ENCODE data around the gene CYGB.
"Not testable (repeated sequence)": the region's sequence is repeated elsewhere in the genome, so short reads cannot be mapped to it uniquely, and the experiment has no call there.

The CYGB gene

DNA sequence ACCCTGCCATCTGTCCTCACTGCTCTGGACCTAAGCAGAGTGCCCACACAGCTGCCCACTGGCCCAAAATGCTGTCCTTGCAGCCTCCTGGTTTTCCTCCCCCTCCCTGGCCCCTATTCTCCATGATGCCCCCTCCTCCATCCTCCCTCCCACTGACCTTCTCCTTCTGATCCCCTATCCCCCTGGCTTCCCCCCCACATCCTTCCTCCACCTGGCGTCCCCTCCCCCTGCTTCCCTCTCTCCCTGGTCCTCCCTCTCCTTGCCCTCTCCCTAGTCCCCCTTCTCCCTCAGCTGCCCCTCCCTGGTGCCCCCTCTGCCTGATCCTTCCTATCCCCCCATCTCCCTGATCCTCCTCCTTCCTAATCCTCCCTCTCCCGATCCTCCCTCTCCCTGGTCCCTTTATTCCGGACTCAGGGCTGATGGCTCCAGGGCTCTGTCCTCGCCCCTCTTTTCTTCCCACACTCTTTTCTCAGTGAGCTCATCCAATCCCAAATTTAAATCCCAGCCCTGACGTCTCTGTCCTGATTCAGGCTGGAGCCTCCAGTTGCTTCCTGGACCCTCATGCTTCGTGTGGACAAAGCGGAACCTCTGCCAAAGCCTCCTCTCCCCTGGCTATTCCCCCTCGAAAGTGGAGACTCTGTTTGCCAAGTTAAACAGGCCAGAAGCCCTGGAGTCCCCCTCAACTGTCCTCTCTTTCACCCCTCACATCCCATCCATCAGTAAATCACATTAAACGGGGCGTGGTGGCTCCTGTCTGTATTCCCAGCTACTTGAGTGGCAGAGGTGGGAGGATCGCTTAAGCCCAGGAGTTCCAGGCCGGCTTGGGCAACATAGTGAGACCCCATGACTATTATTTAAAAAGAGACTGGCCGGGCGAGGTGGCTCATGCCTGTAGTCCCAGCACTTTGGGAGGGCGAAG is 18.2 kb downstream of the CYGB start:
- no peak for DNase-seq

DNA sequence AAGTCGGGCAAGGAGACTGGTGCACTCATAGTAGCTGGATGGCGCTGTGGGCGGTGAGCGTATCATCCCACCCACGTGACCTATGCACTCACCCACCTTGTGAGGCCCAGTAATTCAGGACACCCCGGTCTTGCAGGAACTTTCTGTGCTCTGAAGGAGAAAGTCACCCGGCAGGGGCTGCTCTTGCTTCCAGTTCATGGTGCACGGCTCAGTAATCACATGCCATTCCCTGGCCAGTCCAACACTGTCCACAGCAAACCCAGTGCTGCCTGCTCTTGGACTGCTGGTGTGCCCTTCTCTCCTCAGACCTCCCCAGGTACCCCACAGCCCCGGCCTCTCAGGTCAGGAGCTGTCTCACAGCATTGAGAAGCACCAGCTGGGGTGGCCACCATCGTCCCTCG is 19.9 kb downstream of the CYGB start:
- no peak for DNase-seq

DNA sequence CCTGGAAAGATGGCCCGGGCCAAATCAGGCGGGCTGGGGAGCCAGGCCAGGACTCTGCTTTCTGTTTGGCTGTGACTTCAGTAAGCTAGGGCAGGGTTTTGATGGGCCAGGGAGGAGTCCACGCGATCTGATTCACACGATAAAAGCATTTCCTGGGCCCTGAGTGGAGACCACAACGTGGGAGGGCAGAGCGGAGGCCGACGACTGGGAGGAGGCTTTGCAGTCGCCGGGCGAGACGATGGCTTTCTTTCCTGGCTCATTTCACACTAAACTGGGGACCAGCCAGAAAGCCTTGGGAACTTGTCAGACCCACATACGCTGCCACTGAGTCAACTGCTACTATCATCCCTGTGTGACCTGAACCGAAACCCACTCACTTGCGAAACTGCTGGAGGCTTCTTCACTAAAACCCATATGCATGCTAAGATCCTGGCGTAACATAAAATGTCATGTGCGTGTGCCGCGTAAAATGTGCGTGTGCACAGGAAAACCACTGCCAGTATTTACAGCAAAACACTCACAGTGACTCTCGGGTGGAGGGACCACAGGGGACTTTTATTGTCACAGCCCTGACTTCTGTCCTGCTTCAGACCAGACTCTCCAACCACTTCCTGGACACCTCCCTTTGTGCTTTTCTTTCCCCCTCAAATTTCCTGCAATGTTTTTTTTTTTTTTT is 22.1 kb downstream of the CYGB start:
- DNase-seq, result peak; percentile 87

DNA sequence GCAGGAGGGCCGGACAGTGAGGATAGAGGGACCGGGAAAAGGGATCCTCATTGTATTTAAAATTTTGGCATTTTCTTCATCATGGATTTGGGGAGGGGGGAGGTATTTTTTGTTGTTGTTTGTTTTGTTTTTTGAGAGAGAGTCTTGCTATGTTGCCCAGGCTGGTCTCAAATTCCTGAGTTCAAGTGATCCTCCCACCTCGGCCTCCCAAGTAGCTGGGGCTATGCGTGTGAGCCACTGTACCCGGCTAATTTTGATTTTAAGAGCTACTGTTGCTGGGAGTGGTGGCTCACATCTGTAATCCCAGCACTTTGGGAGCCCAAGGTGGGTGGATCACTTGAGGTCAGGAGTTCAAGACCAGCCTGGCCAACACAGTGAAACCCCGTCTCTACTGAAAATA is 23.2 kb downstream of the CYGB start:
- not testable (repeated sequence) for DNase-seq

DNA sequence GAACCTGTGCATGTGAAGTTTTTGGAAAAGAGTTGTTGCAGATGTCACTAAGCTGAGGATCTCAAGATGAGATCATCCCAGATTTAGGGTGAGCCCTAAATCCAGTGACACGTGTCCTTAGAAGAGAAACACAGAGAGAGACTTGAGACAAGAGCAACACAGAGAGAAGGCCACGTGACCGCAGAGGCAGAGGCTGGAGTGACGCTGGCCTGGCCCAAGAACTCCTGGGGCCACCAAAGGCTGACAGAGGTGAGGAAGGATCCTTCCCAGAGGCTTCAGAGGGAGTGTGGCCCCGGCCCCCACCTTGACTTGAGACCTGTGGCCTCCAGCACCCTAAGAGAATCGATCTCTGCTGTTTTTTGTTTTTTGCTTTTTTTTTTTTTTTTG is 24.2 kb downstream of the CYGB start:
- no peak for DNase-seq

DNA sequence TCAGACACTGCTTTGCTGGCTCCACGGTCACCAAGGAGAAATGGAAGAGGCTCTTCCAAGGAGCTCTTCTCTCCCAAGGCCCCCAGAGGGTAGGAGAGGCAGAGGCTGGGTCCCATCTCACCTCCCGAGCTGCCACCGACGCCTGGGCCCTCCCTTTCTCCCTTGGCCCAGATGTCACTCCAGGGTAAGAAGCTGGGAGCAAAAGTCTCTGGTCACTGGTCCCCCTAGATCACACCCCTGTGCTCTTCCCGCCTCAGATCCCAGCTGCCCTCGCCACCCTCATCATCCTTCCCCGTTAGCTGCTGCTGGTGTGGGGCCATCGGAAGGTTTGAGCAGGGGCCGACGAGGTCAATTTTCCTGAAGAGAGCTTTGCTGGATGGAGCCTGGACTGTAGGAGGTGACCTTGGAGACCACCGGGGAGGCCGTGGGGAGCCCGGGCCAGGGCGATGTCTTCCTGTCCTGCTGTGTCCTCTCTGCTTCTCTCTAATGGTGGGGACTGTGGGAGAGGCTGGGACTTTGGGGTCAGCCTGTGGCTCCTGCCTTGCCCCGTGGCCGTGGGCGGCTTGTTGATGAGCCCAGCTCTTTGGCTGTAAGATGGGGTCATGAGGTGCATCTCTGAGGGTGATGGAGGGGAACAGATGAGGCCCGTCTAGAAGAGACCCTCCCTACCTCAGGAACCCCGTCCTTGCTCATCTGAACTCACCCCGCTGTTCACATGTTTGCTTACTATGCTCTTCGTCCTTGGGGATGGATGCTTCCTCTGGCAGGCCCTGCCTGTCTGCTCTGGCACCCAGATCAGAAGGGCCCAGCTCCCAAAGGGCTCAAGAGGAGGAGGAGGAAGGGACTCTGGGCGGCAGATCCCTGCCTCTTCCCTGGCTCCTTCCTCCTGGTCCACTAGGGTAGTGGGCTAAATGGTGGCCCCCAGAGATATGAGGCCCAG is 24.9 kb downstream of the CYGB start:
- DNase-seq, result no peak

DNA sequence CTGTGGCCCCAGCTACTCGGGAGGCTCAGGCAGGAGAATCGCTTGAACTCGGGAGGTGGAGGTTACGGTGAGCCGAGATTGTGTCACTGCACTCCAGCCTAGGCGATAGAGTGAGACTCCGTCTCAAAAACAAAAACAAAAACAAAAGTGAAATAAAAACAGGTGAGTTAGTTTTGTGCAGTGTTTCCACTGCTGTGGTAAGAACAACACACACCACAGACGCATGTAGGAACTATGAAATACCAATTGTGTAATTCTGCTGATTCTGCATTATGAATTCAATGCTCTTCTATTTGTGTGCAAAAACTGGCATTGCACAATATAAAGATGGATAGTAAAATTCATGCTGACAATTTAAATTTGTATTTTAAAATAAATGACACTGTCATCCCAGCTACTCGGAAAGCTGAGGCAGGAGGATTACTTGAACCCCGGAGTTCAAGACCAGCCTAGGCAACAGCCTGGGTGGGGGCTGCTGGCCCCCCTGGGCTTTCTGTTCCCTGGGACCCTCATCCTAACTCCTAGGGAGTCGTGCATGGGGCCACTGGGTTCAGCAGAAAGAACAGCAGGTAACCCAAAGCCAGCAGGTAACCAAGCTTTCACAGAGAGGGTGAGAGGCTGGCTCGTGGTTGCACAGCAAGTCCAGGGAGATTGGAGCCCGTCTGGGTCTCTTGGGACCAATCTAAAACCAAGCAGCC is 25.7 kb downstream of the CYGB start:
- no peak for DNase-seq

DNA sequence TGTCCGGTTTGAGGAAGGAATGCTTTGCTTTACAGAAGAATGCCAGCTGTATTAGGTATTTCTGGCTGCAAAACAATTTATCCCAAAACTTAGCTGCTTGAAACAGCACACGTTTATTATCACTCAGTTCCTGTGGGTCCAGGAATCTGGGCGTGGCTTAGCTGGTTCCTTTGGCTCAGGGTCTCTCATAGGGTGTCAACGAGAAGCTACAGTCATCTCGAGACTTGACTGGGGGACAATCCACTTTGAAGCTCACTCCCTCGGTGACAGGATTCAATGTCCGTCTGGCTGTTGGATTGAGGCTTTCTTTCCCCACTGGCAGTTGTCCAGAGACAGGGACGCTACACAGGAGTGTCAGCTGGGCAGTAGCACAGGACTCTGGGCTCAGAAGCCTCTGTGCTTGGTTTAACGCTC is 26.7 kb downstream of the CYGB start:
- DNase-seq, result no peak

DNA sequence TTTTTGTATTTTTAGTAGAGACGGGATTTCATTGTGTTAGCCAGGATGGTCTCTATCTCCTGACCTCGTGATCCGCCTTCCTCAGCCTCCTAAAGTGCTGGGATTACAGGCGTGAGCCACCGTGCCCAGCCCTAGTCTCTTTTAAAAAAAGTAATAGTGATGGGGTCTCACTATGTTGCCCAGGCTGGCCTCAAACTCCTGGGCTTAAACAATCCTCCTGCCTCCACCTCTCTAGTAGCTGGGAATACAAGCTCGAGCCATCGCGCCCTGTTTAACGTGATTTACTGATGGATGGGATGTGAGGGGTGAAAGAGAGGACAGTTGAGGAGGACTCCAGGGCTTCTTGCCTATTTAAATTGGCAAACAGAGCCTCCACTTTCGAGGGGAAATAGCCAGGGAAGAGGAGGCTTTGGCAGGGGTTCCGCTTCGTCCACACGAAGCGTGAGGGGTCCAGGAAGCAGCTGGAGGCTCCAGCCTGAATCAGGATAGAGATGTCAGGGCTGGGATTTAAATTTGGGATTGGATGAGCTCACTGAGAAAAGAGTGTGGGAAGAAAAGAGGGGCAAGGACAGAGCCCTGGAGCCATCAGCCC is 28.9 kb downstream of the CYGB start:
- DNase-seq, result not testable (repeated sequence)

DNA sequence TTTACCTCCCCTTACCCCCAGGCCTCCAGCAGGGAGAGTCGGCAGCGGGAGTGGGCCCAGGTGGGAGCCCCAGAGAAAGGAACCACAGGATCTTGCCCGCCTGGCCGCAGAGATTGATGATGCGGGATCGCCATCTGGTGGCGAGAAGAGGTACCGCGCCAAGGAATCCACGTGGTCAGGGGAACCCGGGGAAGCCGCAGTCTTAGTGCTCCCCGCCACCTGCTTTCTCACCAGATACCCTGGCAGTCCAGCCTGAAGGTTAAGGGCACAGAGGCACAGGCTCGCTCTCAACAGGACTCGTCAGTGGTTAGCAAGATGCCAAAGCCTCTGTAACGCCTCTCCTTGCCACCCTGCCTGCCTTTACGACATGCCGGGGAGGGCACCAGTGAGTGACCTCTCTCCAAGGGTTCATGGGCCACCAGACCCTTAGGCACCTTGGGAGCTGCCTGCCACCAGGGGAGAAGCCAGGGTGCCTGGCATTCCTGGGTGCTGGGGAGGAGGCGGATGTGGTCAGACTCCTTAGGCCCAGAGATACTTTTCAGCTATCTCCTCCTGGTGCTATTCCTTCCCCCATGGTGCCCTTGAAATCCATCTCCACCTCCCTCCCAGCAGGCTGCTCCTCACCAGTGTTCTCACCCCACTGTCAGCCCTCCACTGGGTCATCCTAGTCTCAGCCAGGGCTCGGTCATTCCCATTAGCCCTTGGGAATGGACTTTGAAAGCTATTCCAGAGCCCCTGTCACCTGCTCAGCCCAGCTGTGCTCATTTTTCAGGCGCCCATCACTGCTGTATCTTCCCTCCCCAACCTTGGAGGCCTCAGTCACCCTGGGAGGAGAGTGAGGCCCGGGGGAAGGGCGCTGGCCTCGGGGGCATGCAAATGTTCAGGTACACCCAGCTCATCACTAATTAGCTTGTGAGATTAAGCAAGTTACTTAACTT is 30.8 kb downstream of the CYGB start:
- DNase-seq, result peak; percentile 97

DNA sequence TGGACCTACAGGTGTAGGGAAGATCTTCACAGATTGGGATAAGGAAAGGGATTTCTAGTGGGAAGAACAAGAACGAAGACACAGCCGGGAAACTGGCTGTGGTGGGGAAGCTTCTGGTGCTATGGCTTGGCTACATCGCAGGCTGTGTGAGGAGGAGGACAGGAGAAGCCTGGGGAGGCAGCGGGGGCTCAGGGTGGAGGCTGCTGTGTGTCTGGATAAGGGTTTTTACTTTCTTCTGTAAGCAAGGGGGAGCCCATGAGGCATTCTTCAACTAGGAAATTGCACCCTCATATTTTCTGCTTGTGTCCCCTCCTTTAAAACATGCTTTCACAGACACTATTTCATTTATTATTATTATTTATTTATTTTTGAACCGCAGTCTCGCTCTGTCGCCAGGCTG is 33.4 kb downstream of the CYGB start:
- DNase-seq, result no peak

DNA sequence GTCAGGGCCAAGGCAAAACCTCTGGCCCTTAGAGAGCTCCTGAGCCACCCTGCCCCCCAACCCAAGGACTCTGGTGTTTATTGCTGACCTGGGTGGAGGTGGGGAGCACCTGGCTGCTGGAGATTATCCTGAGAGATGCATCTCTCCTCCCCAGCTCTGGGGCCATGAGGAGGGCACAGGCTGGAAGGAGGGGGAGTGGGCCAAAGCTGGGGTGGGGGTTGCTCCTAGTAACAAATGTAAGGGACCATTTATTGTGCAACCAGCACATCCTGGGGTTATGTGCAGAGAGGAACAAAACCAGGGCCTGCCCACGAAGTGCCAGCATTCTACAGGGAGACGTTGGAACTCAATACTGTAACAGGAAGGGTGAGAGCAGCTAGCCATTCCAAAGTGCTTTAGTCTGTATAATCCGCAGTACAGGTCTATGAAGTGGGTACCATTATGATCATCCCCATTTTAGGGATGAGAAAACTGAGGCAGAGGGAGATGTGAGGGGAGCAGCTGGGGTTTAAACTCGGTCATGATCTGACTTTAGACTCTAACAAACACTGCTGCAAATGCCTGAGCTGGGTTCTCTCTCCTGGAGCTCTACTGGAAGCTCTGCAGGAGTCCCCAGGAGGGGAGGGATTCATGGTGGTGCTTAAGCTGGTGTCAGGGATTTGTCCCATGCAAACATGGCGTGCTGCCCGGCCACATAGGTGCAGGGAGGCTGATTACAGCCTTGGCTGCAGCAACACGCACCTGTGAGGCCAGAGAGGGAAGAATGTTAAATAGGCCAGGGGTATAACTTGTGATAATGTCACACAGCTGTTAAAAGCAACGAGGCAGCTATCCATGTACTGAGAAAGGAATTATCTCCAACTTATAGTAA is 34.9 kb downstream of the CYGB start:
- no peak for DNase-seq

DNA sequence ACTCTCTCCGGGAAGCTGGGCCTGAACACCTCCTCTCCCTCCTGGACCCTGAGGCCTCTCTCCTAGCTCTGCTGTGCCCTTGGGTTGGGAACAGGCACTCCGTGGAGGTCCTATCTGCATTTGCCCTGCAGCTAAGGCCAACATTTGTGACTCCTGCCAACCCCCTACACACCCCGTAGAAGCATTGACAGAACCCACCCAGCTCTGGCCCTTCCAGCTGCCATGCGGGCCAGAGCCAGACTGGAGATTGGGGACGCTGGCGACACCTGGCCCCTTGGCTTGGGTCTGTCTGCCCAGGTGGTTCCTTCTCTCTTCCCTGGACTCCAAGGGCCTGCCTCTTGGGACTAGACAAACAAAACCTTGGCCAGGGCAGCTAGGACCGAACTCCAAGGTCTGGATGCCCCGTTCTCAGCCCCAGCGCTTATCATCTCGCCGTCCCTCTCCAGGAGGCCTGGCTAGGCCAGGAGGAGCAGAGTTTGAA is 35.6 kb downstream of the CYGB start:
- no peak for DNase-seq

DNA sequence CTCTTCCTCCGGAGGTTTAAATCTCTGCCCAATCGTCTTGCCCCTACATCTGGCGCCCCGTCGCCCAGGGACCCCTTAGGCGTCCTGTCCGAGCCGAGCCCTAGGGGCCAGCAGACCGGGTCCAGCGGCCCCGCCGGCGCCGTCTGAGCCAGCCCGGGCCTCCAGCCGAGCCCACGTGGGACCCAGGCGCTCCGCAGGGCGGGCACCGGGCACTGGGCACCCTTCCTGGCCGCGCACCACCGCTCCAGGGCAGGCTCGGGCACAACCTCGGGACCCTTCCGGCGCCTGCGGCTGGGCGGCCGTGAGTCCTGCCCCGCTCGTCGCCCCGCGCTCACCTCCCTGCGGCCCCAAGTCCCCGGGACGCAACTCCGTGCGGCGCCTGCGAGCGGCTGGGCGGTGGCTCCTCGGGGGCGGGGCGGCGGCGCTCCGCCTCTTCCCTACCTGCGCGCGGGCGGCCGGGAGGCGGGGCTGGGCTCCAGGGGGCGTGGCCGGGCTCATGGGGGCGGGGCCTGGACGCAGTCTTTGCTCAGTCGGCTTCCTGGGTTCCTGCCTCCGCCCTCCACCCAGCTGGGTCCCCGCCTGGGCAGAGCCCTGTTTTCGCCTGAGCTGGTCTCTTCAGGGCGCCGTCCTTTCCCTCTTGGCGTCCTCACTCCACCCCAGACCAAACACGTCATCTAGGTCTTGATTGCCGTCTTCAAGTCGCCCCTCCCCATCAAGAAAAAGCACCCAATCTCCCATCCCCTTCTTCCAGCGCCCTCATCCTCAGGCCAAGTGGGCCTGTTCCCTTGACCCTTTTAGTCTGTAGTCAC is 36.3 kb downstream of the CYGB start, which contains the start of gene RHBDF2:
Gene RHBDF2 (minus strand): TSS at position 406 of the 809 bp plus-strand sequence. CDS start 19,899 bp downstream, outside the sequence.
- peak; percentile 99 for DNase-seq

DNA sequence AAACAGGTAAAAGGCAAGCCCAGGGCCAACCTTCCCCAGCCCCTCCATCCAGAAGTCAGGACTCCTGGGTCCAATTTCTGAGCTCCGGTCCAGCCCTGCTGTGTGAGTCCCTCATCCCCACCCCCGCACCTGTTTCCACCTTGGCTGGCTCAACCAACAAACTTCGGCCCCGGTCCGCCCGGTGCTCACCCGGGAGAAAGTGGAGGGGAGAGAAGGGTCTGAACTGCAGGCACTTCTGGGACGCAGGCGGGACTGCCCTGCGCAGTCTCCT is 36.8 kb downstream of the CYGB start:
- no peak for DNase-seq

DNA sequence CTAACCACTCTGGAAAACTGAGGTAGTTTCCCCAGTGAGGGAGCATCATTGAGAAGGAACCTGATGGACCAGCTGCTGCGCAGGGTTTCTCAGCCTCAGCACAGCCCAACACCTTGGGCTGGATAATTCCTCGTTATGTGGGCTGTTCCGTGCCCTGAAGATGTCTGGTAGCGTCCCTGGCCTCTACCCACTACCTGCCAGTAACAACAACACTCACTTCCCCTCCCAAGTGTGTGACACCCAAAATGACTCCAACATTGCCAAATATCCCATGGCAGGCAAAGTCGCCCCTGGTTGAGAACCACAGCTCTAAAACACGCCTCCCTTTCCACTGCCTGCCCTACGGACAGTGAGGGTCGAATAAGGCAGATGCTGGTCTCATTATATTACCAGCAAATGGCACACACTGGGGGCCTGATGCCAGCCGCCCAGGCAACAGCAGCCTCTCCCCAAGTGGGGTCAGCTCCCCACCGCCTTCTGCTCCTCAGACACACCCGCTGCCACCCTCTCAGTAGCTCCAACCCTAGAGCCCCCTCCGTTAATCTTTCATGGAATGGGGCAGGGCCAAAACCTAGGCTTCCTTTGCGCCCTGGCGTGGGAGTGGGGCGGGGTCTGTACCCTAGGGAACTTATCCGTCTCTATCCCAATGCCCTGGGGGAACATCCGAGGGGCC is 37.3 kb downstream of the CYGB start:
- DNase-seq, result no peak

DNA sequence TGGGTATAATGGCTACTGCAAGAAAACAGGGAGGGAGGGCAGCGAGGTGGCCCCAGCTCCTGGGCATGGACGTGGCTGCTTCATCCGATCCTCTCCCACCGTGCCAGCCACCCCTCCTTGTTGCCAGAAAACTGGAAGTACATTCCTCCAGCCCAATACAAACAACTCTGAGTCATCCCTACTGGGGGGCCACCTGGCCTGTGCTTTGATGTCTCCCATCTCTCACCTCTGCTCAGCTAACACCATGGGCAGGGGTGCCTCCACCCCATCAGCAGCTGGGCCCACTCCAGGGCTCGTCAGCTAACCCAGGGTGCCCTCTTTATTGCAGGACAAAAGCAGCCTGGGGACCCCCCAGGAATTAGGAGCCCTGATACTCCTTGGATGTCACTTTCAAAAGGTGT is 38.2 kb downstream of the CYGB start:
- no peak for DNase-seq

DNA sequence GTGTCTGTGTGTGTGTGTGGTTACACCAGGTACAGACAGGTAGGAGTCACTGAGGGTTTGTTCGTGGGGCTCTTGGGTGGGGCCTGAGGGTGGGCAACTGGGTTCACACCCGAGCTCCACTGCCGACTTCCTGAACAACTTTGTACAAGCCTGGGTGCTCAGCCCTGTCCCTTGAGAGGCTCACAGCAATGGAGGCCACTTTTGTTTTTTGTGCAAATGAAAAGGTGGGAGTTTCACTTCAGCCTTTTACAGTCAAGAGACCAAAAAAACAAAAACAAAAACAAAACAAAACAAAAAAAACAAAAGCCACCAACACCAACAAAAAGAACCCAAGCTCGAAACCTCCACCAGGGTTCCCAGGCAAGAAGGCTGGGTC is 38.6 kb downstream of the CYGB start:
- no peak for DNase-seq
